ENCODE data around the gene KIF26B.

KIF26B gene

DNA sequence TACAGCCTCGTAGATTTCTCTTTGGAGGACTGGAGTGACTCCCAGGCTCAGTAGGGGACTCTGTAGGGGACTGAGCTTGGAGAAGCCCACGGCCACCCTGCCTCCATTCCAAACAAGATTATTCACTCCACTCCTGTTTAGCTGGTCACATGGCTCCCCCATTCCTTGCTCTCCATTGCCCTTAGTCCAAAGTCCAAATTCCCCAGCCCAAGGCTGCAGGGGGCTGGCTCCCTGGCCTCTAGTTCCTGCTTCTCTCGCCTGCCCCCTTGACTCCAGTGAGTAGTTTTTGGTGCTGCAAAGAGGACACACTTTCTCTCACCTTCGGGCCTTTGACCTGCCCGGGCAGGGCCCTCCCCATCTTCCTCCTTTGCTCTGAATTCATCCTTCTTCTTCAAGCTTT lies 403.3 kb downstream of the KIF26B start:
- Histone ChIP-seq H3K4me1 (ENCODE audit: insufficient read depth, low read length) (peaks cover 5% of the 10 kb centered on the region; the same call in 1 of the 2 replicates), H3K4me3 (ENCODE audit: low read length) (no peak overlapping the region), H3K9ac (ENCODE audit: low read depth, low read length) (no peak overlapping the region), H3K27me3 (ENCODE audit: insufficient read depth, low read length) (no peaks in the 10 kb centered on the region), H3K27ac (ENCODE audit: low read depth, low read length) (no peak overlapping the region), H3K36me3 (ENCODE audit: insufficient read depth, low read length) (no peaks in the 10 kb centered on the region), H3K9me3 (ENCODE audit: insufficient read depth, low read depth, low read length) (no peaks in the 10 kb centered on the region)
- WGBS = 86% methylated on average over 5 of the region's 5 CpGs

DNA sequence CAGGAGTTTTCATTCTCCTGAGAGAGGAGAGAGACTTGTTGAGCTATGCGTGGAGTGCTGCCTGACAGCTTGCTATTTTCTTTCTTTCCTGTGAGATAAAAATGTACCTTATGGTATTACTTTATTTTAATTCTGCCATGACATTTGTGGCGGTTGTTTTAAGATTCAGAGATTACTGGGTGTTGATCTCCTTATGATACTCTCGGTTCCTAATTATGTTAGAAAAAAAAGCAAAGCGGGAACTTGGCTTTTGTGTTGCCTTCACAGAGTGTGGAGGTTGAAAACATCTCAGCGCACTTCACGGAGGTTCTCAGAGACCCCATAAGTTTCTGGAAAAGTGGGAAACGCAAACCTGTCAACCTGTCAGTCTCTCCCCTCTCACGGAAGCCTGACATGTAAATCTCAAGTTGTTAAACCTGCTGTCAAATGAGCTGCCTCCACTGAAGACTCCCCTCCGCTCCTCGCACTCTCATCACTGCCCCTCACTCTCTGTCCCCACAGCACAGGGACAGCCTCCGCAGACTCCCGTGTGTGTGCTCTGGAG lies 405.6 kb downstream of the KIF26B start:
- Histone ChIP-seq H3K27ac (ENCODE audit: low read depth, low read length) (no peak overlapping the region), H3K9me3 (ENCODE audit: insufficient read depth, low read depth, low read length) (no peaks in the 10 kb centered on the region), H3K36me3 (ENCODE audit: insufficient read depth, low read length) (no peaks in the 10 kb centered on the region), H3K4me1 (ENCODE audit: insufficient read depth, low read length) (no peaks in the 10 kb centered on the region), H3K4me3 (ENCODE audit: low read length) (no peak overlapping the region), H3K9ac (ENCODE audit: low read depth, low read length) (no peak overlapping the region), H3K27me3 (ENCODE audit: insufficient read depth, low read length) (no peaks in the 10 kb centered on the region)
- WGBS = 89% methylated on average over 12 of the region's 12 CpGs

DNA sequence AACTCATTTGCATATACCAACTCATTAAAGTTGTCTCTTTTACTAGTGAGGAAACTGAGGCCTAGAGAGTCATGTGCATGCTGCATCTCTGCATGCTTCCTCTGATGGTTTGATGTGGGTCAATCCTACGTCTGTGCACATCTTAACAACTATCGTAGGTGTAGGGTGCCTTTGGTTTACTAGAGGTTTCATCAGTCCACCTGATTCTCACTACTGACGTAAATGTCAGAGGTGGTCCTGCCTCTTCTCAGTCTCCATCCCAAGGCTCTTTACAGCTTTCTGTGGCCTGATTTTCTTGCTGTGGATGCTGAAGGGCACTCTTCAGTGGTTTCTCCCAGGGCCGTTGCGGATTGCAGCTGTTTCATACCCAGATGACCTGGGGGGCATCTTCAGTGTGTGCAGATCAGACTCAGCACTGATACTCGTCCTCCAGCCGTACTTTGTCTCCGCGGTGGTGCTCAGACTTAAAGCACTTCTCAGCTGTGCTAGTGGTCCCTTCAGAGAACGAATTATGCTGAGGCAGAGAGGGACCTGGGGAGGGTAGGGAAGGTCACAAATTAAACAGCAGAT lies 407.0 kb downstream of the KIF26B start:
- no peaks in the 10 kb centered on the region for H3K36me3 ChIP-seq (ENCODE audit: insufficient read depth, low read length)
- H3K27ac ChIP-seq (ENCODE audit: low read depth, low read length) = no peak overlapping the region
- WGBS = 97% methylated on average over 10 of the region's 10 CpGs
- no peak overlapping the region for H3K9ac ChIP-seq (ENCODE audit: low read depth, low read length)
- H3K9me3 ChIP-seq (ENCODE audit: insufficient read depth, low read depth, low read length) = no peaks in the 10 kb centered on the region
- no peak overlapping the region for H3K4me3 ChIP-seq (ENCODE audit: low read length)
- H3K27me3 ChIP-seq (ENCODE audit: insufficient read depth, low read length) = no peaks in the 10 kb centered on the region
- H3K4me1 ChIP-seq (ENCODE audit: insufficient read depth, low read length) = no peaks in the 10 kb centered on the region

DNA sequence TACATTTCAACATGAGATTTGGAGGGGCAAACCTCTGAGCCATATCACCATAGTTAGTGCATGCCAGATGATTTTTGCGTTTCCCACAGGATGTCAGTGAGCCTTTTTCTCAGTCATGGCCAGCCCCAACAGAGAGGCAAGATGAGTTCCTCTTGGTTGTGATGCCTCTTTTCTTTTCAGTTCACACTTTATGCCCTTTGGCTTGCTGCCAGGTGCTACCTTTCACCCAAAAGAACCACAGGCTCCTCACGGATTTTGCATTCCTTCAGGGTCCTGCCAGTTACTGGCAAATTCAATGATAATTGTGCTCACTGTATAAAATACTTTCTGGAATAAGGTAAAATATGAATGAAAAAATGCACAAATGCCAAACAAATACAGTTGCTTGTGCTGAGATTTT lies 411.3 kb downstream of the KIF26B start:
- Histone ChIP-seq H3K27me3 (ENCODE audit: insufficient read depth, low read length) (no peaks in the 10 kb centered on the region), H3K4me3 (ENCODE audit: low read length) (no peak overlapping the region), H3K4me1 (ENCODE audit: insufficient read depth, low read length) (no peaks in the 10 kb centered on the region; the same call in 1 of the 2 replicates), H3K36me3 (ENCODE audit: insufficient read depth, low read length) (no peaks in the 10 kb centered on the region), H3K9me3 (ENCODE audit: insufficient read depth, low read depth, low read length) (no peaks in the 10 kb centered on the region), H3K27ac (ENCODE audit: low read depth, low read length) (no peak overlapping the region), H3K9ac (ENCODE audit: low read depth, low read length) (no peak overlapping the region)
- WGBS = 88% methylated on average over 2 of the region's 2 CpGs

DNA sequence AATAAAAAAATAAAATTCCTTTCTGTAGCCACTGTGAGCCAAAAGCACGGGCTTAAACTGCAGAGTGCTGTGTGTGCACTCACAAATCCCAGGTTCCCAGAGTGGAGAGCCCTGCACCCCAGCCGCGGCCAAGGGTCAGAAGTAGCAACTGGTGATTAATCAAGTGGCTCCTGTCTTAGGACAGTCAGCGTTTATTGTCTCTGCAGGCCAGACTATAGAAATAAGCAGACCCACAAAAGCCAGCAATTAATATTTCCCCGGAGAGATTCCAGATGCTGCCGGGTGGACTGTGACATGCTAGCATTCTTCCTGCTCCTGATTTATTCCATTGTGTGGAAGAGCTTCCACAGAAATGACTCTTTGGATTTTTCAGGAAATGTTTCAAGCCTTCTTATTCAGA lies 412.2 kb downstream of the KIF26B start:
- no peaks in the 10 kb centered on the region for H3K36me3 ChIP-seq (ENCODE audit: insufficient read depth, low read length)
- H3K9me3 ChIP-seq (ENCODE audit: insufficient read depth, low read depth, low read length) = no peaks in the 10 kb centered on the region
- no peaks in the 10 kb centered on the region; the same call in 1 of the 2 replicates for H3K4me1 ChIP-seq (ENCODE audit: insufficient read depth, low read length)
- H3K9ac ChIP-seq (ENCODE audit: low read depth, low read length) = no peak overlapping the region
- no peaks in the 10 kb centered on the region for H3K27me3 ChIP-seq (ENCODE audit: insufficient read depth, low read length)
- WGBS = 90% methylated on average over 6 of the region's 6 CpGs
- no peak overlapping the region for H3K27ac ChIP-seq (ENCODE audit: low read depth, low read length)
- no peak overlapping the region for H3K4me3 ChIP-seq (ENCODE audit: low read length)

DNA sequence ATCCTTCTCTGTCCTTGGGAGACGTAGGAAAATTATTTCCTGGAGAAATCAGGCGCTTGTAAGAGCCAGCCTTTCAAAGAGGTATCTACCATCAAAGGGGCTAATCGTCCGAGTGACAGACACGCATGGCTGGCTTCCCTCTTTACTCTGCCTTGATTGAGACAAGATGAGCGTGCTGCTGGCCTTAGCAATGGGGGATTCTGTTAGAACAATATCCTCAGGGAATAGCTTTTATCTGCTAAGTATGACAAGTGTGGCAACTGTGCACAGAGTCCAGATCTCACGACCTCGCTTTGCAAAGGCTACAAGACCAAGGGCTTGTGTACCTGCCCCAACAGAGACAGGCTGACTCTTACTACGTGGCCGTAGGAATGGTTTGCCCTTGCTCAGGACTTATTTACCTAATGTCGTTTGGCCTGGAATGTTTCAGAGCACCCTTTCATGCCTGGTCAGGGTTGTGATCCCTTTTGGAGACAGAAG lies 417.1 kb downstream of the KIF26B start:
- H3K9me3 ChIP-seq (ENCODE audit: insufficient read depth, low read depth, low read length) = no peaks in the 10 kb centered on the region
- H3K9ac ChIP-seq (ENCODE audit: low read depth, low read length) = no peak overlapping the region
- WGBS = 81% methylated on average over 11 of the region's 11 CpGs
- no peak overlapping the region for H3K4me3 ChIP-seq (ENCODE audit: low read length)
- peaks cover 4% of the 10 kb centered on the region; the same call in 1 of the 2 replicates for H3K4me1 ChIP-seq (ENCODE audit: insufficient read depth, low read length)
- no peaks in the 10 kb centered on the region for H3K36me3 ChIP-seq (ENCODE audit: insufficient read depth, low read length)
- H3K27ac ChIP-seq (ENCODE audit: low read depth, low read length) = no peak overlapping the region
- H3K27me3 ChIP-seq (ENCODE audit: insufficient read depth, low read length) = no peaks in the 10 kb centered on the region

DNA sequence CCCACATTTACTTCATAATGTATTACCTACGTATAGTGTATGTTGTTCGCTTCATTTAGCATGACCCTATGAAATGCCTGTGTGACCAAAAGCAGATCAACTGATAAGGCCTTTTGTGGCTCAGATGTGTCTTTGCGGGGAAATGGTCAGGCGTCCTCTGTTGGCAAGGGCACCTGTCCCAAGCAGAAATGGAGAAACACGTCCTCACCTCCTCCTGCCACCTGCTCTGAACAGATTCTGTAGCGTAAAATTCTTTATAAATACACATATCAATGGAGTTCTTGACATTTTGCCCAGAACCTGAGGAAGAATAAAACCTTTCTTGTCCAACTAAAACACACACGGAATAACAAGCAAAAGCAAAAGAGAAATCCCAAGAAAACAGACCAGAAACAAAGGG lies 417.9 kb downstream of the KIF26B start:
- WGBS = 94% methylated on average over 7 of the region's 7 CpGs
- Histone ChIP-seq H3K9ac (ENCODE audit: low read depth, low read length) (no peak overlapping the region), H3K4me1 (ENCODE audit: insufficient read depth, low read length) (peaks cover 4% of the 10 kb centered on the region; the same call in 1 of the 2 replicates), H3K4me3 (ENCODE audit: low read length) (no peak overlapping the region), H3K27ac (ENCODE audit: low read depth, low read length) (no peak overlapping the region), H3K9me3 (ENCODE audit: insufficient read depth, low read depth, low read length) (no peaks in the 10 kb centered on the region), H3K27me3 (ENCODE audit: insufficient read depth, low read length) (no peaks in the 10 kb centered on the region), H3K36me3 (ENCODE audit: insufficient read depth, low read length) (no peaks in the 10 kb centered on the region)

DNA sequence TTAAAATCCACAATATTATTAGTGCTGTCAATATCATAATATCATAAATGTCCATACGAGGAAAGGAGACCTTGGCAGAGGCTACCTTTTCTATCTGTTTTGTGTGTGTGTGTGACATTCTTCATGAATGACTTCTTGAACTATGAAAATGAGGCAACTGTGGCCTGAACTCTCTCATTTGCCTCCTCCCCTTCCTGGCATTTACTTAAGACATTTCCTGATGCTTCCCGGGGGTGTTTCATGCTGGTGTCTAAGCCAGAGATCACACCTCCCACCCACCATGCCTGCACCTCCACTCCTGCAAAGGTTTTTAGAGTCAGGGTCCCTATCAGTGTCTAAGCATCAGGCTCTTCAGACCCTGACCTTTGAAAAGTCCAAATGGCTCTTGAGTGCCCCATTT lies 420.9 kb downstream of the KIF26B start:
- Histone ChIP-seq H3K9me3 (ENCODE audit: insufficient read depth, low read depth, low read length) (no peaks in the 10 kb centered on the region), H3K27ac (ENCODE audit: low read depth, low read length) (no peak overlapping the region)

DNA sequence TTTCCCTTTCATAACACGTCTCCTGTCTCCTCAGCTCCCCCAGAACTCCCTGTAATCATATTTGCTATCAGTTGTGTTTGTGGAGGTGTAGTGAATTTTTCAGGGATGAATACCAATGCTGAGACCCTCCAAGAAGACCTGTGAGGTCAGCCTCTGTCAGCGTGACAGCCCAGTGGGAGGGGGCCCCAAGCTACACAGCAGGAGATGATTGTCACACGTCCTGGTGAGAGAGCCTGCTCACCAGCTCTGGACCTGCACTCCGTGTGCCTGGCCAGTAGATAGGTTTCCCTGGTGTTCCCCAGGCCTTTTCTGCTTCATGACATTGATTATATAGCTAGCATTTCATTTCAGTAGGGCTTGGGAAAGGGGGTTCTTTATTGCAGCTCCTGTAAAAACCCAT lies 421.5 kb downstream of the KIF26B start:
- Histone ChIP-seq H3K36me3 (ENCODE audit: insufficient read depth, low read length) (no peaks in the 10 kb centered on the region), H3K27ac (ENCODE audit: low read depth, low read length) (no peak overlapping the region)

More for the DNA sequence above, 420.9 kb downstream of the KIF26B start:
- Histone ChIP-seq H3K4me3 (ENCODE audit: low read length) (no peak overlapping the region), H3K9ac (ENCODE audit: low read depth, low read length) (no peak overlapping the region), H3K27me3 (ENCODE audit: insufficient read depth, low read length) (no peaks in the 10 kb centered on the region), H3K36me3 (ENCODE audit: insufficient read depth, low read length) (no peaks in the 10 kb centered on the region), H3K4me1 (ENCODE audit: insufficient read depth, low read length) (peaks cover 4% of the 10 kb centered on the region; the same call in 1 of the 2 replicates)
- 86% methylated on average over 2 of the region's 2 CpGs for WGBS

DNA sequence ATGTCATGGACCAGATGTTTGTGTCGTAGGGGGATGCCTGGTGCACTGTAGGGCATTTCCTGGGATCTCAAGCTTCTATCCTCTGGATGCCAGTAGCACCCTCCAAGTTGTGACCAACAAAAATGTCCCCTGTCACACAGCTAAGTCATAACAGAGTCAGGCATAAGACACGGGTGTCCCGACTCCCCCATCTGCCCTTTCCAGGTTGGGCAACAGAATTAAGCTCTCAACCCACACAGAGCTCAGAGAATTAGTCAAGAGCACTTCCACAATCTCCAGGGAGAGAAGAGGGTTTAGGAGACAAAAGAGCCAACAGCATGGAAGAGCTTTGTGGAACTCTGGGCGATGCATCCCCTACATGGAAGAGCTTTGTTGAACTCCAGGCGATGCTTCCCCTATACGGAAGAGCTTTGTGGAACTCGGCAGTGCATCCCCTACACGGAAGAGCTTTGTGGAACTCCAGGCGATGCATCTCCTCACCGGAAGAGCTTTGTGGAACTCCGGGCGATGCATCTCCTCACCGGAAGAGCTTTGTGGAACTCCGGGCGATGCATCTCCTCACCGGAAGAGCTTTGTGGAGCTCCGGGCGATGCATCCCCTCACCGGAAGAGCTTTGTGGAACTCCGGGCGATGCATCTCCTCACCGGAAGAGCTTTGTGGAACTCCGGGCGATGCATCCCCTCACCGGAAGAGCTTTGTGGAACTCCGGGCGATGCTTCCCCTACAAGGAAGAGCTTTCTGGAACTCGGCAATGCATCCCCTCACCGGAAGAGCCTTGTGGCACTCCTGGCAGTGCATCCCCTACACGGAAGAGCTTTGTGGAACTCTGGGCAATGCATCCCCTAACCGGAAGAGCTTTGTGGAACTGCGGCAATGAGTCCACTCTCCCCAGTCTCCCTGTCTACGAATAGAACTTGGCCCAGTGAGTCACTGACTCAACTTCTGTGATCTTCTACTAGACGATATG lies 422.7 kb downstream of the KIF26B start:
- H3K4me1 ChIP-seq (ENCODE audit: insufficient read depth, low read length) = peaks cover 4% of the 10 kb centered on the region; the same call in 1 of the 2 replicates
- no peaks in the 10 kb centered on the region for H3K36me3 ChIP-seq (ENCODE audit: insufficient read depth, low read length)
- no peaks in the 10 kb centered on the region for H3K9me3 ChIP-seq (ENCODE audit: insufficient read depth, low read depth, low read length)
- H3K4me3 ChIP-seq (ENCODE audit: low read length) = no peak overlapping the region
- no peak overlapping the region for H3K9ac ChIP-seq (ENCODE audit: low read depth, low read length)
- no peak overlapping the region for H3K27ac ChIP-seq (ENCODE audit: low read depth, low read length)
- WGBS = 95% methylated on average over 34 of the region's 34 CpGs
- no peaks in the 10 kb centered on the region for H3K27me3 ChIP-seq (ENCODE audit: insufficient read depth, low read length)

More for the DNA sequence above, 421.5 kb downstream of the KIF26B start:
- 34% methylated on average over 3 of the region's 4 CpGs for WGBS
- Histone ChIP-seq H3K4me3 (ENCODE audit: low read length) (no peak overlapping the region), H3K9me3 (ENCODE audit: insufficient read depth, low read depth, low read length) (no peaks in the 10 kb centered on the region), H3K27me3 (ENCODE audit: insufficient read depth, low read length) (no peaks in the 10 kb centered on the region), H3K9ac (ENCODE audit: low read depth, low read length) (no peak overlapping the region), H3K4me1 (ENCODE audit: insufficient read depth, low read length) (peaks cover 4% of the 10 kb centered on the region; the same call in 1 of the 2 replicates)

DNA sequence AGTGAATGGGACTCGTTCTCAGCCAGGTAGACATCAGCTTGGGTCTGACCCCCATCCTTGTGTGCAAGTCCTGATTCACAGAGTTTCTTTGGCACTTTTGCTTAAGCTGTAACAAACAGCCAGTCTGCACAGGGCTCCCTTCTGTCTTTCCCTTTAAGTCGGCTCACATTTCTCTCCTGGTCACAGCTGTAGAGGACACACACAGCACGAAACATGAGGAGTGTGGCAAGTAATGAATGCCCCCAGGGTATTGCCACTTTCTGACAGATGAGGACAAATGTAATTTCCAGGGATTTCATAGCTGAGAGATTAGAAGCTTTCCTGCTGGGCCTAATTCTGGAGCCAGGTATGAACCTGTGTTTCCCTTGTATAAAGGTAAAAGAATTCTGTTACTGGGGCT lies 423.5 kb downstream of the KIF26B start:
- Histone ChIP-seq H3K9ac (ENCODE audit: low read depth, low read length) (no peak overlapping the region), H3K9me3 (ENCODE audit: insufficient read depth, low read depth, low read length) (no peaks in the 10 kb centered on the region), H3K4me3 (ENCODE audit: low read length) (no peak overlapping the region), H3K27me3 (ENCODE audit: insufficient read depth, low read length) (no peaks in the 10 kb centered on the region), H3K36me3 (ENCODE audit: insufficient read depth, low read length) (no peaks in the 10 kb centered on the region), H3K27ac (ENCODE audit: low read depth, low read length) (no peak overlapping the region), H3K4me1 (ENCODE audit: insufficient read depth, low read length) (peaks cover 4% of the 10 kb centered on the region; the same call in 1 of the 2 replicates)
- 83% methylated on average over 3 of the region's 3 CpGs for WGBS

Data from HUES64 (cell line).